Measurements from ENCODE around the gene LONRF2.

LONRF2 gene

GRCh38 chr2:100291152-100291970 lies 30.9 kb downstream of the LONRF2 start:
- DNase-seq (ENCODE audit: low read depth) = peak; percentile 7
- no peak overlapping the region for H3K4me3 ChIP-seq (ENCODE audit: low read depth, low read length)
- no peak for TF ChIP-seq CTCF (IDR thresholded peaks at IDR 0.05; ENCODE audit: insufficient read depth, low read depth, low read length, missing control alignments)

- H3K4me3 ChIP-seq (ENCODE audit: low read depth, low read length) = no peak overlapping the region
- TF ChIP-seq CTCF (IDR thresholded peaks at IDR 0.05; ENCODE audit: insufficient read depth, low read depth, low read length, missing control alignments) = no peak
- DNase-seq (ENCODE audit: low read depth) = no peak
Measured at GRCh38 chr2:100290718-100291151, 31.6 kb downstream of the LONRF2 start.

GRCh38 chr2:100289020-100289419 lies 33.3 kb downstream of the LONRF2 start:
- H3K4me3 ChIP-seq (ENCODE audit: low read depth, low read length) = no peak overlapping the region
- DNase-seq (ENCODE audit: low read depth) = peak; percentile 46
- TF ChIP-seq CTCF (IDR thresholded peaks at IDR 0.05; ENCODE audit: insufficient read depth, low read depth, low read length, missing control alignments) = no peak

- DNase-seq (ENCODE audit: low read depth) = no peak
- H3K4me3 ChIP-seq (ENCODE audit: low read depth, low read length) = no peak overlapping the region
- no peak for TF ChIP-seq CTCF (IDR thresholded peaks at IDR 0.05; ENCODE audit: insufficient read depth, low read depth, low read length, missing control alignments)
Measured at GRCh38 chr2:100286318-100286717, 36.0 kb downstream of the LONRF2 start.

- no peak for TF ChIP-seq CTCF (IDR thresholded peaks at IDR 0.05; ENCODE audit: insufficient read depth, low read depth, low read length, missing control alignments)
- DNase-seq (ENCODE audit: low read depth) = no peak
- no peak overlapping the region for H3K4me3 ChIP-seq (ENCODE audit: low read depth, low read length)
Measured at GRCh38 chr2:100285691-100286090, 36.6 kb downstream of the LONRF2 start.

- no peak for DNase-seq (ENCODE audit: low read depth)
Measured at GRCh38 chr2:100285011-100285410, 37.3 kb downstream of the LONRF2 start.

More at GRCh38 chr2:100285011-100285410, 37.3 kb downstream of the LONRF2 start:
- no peak overlapping the region for H3K4me3 ChIP-seq (ENCODE audit: low read depth, low read length)
- no peak for TF ChIP-seq CTCF (IDR thresholded peaks at IDR 0.05; ENCODE audit: insufficient read depth, low read depth, low read length, missing control alignments)

Measured in GM12865 (cell line).